Ishikawa (cell line): Measurements from ENCODE around the gene STAC.

Experiments
- CEBPB ChIP-seq: IDR thresholded peaks from 2 replicates; pipeline ENCODE4 v1.6.1; 2012
- CREB1 ChIP-seq: IDR thresholded peaks from 2 replicates; pipeline ENCODE4 v1.6.1; 2012; ENCODE audit warnings: low read depth
- EP300 ChIP-seq: IDR thresholded peaks from 2 replicates; pipeline ENCODE4 v1.6.1; 2012; ENCODE audit warnings: borderline replicate concordance
- FOXM1 ChIP-seq: IDR thresholded peaks from 2 replicates; pipeline ENCODE4 v1.6.1; 2012; ENCODE audit warnings: low read depth, borderline replicate concordance
- MAX ChIP-seq: IDR thresholded peaks from 2 replicates; pipeline ENCODE4 v1.6.1; 2012
- RAD21 ChIP-seq: IDR thresholded peaks from 2 replicates; pipeline ENCODE4 v1.6.1; 2012; ENCODE audit warnings: low read depth
- REST ChIP-seq: IDR thresholded peaks from 2 replicates; pipeline ENCODE4 v1.6.1; 2012; ENCODE audit warnings: low read depth, mild to moderate bottlenecking
- TAF1 ChIP-seq: IDR thresholded peaks from 2 replicates; pipeline ENCODE4 v1.6.1; 2012; ENCODE audit warnings: low read depth, mild to moderate bottlenecking
- TCF12 ChIP-seq: IDR thresholded peaks from 2 replicates; pipeline ENCODE4 v1.6.1; 2012; ENCODE audit warnings: low read depth
- TEAD4 ChIP-seq: IDR thresholded peaks from 2 replicates; pipeline ENCODE4 v1.6.1; 2012
- USF1 ChIP-seq: IDR thresholded peaks from 2 replicates; pipeline ENCODE4 v1.6.1; 2012
- YY1 ChIP-seq: IDR thresholded peaks from 2 replicates; pipeline ENCODE4 v1.6.1; 2012; ENCODE audit warnings: low read depth
- ZBTB7A ChIP-seq: IDR thresholded peaks from 2 replicates; pipeline ENCODE4 v1.6.1; 2012; ENCODE audit warnings: low read depth

- TF ChIP-seq RAD21 (no peak), REST (no peak), EP300 (no peak), TEAD4 (no peak), TAF1 (no peak), MAX (no peak), USF1 (no peak), TCF12 (no peak), FOXM1 (no peak), ZBTB7A (no peak), CEBPB (no peak), CREB1 (no peak), YY1 (no peak)
Measured at GRCh38 chr3:36480911-36481648, 100.8 kb downstream of the STAC start.
